GM12878 (cell line): ENCODE measurements around the gene HIVEP2.

Source experiments
- POLR2A ChIP-seq: IDR thresholded peaks from 2 replicates; pipeline ENCODE4 v1.6.1; 2011; ENCODE audit warnings: low read depth, mild to moderate bottlenecking, low read length
- TF ChIP-seq, protein P1 (sequence below), 3 experiments: IDR thresholded peaks in 2 of 3; conservative IDR thresholded peaks in 1 of 3; 2 replicates each; pipeline ENCODE4 v1.5.1; 2011; ENCODE audit warnings: low read depth in 3 of 3, low read length in 3 of 3, mild to moderate bottlenecking in 3 of 3, control low read depth in 2 of 3, moderate library complexity in 2 of 3, inconsistent platforms in 1 of 3, mixed read lengths in 1 of 3; ENCODE audit not compliant: control insufficient read depth in 2 of 3, insufficient read depth in 1 of 3; ENCODE audit errors: extremely low read depth in 1 of 3

DNA sequence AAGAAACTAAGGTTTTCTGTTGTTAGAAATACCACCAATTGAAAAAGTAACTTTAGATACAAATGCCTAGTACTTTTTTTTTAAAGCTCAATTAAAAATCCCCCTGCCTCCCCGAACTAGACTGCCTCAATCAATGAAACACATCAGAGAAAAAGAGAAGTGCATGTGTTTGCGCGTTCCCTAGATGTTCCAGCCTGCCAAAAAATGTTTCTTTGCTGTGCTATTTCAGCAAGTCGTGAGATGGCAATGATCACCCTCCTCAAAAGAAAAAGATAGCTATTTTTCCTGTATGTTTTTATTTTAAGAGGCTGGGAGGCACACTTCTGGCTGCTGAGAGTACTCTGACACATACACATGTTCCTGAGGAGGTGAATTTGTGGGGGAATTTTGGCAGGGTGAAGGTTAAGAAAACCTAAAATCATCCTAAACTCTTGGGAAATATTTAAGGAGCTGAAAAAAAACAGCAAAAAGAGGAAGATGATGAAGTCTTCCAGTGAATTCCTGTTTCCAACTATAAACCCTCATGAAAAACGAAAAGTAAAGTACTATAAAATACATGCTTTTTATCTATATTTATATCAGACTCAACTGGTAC lies 114.8 kb downstream of the HIVEP2 start:
- TF ChIP-seq, protein P1, sequence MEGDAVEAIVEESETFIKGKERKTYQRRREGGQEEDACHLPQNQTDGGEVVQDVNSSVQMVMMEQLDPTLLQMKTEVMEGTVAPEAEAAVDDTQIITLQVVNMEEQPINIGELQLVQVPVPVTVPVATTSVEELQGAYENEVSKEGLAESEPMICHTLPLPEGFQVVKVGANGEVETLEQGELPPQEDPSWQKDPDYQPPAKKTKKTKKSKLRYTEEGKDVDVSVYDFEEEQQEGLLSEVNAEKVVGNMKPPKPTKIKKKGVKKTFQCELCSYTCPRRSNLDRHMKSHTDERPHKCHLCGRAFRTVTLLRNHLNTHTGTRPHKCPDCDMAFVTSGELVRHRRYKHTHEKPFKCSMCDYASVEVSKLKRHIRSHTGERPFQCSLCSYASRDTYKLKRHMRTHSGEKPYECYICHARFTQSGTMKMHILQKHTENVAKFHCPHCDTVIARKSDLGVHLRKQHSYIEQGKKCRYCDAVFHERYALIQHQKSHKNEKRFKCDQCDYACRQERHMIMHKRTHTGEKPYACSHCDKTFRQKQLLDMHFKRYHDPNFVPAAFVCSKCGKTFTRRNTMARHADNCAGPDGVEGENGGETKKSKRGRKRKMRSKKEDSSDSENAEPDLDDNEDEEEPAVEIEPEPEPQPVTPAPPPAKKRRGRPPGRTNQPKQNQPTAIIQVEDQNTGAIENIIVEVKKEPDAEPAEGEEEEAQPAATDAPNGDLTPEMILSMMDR (IDR thresholded peaks at IDR 0.05 in 2 of 3, conservative IDR thresholded peaks at IDR 0.05 in 1 of 3; ENCODE audit: control insufficient read depth in 2 of 3, extremely low read depth in 1 of 3, insufficient read depth in 1 of 3, low read depth in 3 of 3, low read length in 3 of 3) = no peak
- no peak for TF ChIP-seq POLR2A
